HG02970 (cell line): ENCODE results near the gene SEMA3B.
"Not testable (repeated sequence)": the region's sequence is repeated elsewhere in the genome, so short reads cannot be mapped to it uniquely, and the experiment has no call there.

Experiments
- ATAC-seq: cut with Tn5 transposase; IDR thresholded peaks from one replicate; pipeline ENCODE4 v1.9.1; 2021; ENCODE audit warnings: mild to moderate bottlenecking, moderate library complexity, moderate number of reproducible peaks; ENCODE audit not compliant: unreplicated experiment, low FRiP score

The SEMA3B gene

DNA sequence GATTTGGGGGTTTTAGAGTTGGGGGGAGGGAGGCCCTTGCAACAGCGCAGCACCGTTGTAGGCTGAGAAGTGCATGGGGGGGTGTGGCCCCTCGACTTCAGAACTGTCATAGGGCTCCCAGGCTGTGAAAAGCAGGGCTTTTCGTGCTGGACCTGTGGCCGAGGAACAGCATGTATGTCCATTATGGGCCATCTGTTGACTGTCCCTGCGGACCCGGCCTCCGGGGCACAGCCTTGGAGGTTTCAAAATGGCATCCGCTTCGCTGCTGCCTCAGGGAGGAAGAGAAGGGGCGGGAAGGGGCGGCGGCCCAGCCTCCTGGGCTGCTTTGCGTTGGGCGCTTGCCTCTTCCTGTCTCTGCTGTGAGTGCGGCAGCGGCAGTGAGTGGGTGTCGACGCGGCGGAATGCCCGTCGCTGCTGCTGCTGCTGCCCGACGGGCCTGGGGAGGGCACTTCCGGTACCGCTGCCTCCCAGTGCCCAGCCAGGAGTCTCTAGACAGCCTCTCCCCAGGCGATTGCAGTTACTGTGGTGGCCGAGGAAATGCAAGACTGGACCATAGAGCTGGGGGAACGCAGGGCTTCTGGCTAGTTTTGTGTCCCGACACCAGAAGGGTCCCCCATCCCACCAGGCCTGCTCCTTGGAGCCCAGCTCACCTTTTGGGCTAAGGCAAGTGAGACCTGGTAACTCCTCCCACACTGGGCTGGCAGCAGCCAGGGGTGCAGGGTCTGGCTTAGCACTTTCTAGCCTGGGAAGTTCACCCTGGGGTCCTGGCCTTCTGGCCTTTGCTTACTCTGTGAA, 31.0 kb upstream of the SEMA3B start:
- no peak for ATAC-seq

DNA sequence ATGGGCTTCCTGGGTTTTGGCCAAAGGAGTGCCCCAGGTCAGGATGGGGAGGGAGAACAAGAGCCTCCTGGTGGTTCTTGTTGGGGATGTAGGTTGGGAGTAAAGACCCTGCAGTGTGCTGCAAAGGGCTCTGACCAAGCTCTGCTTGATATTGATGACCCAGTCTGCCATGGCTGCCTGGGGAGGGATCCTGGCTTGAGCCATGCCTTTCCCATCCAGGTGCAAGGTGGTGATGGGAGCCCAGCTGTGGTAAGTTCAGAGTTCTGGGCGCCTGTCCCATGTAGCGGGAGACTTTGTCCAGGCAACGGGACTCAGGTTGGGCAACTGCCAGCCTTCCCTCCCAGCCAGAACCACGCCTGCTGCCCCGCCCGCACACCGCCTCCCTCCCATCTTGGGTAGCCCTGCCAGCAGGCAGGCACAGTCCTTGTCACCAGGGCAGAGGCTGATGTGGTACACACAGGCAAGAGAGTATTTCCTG, 30.4 kb upstream of the SEMA3B start:
- no peak for ATAC-seq

DNA sequence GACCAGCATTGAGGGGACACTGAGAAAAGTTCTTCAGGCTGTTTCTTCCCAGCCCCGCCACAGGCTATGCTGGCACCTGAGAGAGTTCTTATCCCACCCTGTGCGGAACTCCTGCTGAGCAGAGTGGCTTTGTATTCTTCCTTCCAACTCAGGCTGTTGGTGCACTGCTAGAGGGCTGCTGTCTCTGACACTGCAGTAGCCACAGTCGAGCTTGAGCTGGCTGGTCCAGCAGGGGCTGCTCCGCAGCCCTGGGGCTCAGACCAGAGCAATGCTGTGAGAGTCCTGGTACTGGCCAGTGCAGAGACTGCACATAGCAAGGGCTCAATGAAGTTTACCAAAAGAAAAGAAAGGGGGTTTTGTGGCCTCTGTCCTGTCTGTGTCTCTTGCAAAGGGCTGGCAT, 29.3 kb upstream of the SEMA3B start:
- no peak for ATAC-seq

- ATAC-seq: no peak
These were observed 27.8 kb upstream of the SEMA3B start for GRCh38 chr3:50241163-50241562.

DNA sequence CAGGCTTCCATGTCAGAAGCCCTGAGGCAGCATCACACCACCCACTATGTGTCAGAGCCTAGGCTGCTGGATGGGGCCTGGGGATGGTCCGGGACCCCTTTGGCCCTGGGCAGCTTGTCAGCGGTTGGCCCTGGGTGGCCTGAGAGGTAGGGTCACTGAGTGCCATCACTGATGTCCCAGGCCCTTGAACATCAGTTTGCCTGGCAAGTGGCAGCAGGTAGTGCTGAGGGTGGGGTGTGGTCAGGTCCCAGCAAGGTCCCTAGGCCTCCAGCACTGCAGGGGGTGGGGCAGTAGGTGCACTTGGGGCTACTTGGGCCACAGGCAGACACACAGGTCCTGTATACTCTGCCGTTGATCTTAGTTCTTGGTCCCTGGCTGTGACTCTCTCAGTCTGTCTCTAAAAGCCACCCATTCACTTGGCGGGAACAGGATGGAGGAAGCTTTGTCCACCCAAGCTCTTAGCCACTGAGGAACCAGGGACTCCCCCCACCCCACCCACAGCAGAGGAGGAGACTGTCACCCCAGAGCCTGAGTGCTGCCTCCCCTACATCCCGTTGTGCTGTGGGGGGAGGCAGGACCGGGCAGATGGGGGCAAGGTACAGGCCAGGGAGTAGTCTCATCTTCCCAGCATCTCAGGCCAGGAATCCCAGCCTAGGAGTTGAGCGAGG, 27.1 kb upstream of the SEMA3B start:
- ATAC-seq: no peak

DNA sequence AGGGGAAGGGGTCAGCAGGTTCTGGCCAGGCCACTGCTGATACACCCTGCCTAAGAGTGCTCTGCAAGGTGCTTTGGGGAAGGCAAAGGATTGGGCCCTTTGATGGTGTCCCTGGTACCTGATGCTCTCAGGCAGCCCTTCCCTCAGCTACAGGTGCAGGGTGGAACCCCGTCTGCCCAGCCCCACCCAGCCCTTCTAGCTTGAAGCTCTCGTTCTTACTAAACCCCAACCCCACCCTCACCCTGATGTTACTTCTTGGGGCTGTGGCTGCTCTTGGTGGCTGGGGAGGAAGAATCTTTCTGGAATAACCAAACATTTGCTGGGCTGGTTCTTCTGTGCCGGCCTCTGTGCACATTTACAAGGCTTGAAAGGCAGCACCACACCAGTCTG, 26.6 kb upstream of the SEMA3B start:
- no peak for ATAC-seq

GRCh38 chr3:50242851-50243542, 25.9 kb upstream of the SEMA3B start:
- ATAC-seq: no peak

DNA sequence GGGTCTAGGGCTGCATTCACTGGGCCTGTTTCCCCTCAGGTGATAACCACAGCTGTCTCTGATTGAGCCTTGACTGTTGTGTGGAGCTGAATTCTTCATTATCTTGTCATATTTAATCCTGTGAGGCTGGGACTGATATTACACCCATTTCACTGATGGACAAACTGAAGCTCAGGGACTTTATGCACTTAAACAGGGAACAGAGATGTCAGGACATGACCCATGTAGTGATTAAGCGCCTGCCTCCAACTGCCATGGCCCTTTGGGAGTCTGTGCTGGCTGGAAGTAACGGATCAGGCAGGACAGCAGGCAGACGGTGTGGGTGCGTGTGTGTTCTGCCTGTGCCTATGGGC, 25.4 kb upstream of the SEMA3B start:
- no peak for ATAC-seq

DNA sequence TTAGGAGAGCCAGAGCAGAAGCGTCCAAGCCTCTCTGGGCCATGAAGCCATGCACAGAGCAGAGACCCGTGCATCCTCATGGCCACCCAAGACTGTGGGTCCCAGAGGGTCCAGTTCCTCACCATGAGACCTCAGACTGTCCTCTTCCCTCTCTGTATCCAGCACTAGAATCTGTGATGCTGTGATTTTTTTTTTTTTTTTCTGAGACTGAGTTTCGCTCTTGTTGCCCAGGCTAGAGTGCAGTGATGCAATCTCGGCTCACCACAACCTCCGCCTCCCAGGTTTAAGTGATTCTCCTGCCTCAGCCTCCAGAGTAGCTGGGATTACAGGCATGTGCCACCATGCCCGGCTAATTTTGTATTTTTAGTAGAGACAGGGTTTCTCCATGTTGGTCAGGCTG, 24.1 kb upstream of the SEMA3B start:
- not testable (repeated sequence) for ATAC-seq

DNA sequence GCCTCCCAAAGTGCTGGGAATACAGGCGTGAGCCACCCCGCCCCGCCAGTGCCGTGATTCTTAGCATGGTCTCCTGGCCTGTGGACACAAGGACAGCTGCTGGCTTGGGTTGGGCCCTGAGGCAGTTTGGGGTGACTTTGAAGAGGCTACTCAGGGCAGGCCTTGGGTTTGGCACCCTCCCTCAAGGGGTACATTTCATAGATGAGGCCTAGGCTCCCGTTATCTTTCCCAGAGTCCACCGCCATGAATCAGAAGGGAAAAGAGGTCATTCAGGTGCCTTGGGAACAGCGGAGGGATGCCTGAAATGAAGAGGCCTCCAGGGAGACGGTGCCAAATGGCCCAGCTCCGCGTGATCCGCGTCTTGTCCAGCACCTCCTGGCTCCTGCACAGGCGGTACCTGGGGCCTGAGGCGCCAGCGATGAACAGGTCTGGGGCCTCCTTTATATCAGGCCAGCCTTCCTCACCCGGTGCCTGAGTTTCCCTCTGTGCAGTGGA, 23.6 kb upstream of the SEMA3B start:
- no peak for ATAC-seq

DNA sequence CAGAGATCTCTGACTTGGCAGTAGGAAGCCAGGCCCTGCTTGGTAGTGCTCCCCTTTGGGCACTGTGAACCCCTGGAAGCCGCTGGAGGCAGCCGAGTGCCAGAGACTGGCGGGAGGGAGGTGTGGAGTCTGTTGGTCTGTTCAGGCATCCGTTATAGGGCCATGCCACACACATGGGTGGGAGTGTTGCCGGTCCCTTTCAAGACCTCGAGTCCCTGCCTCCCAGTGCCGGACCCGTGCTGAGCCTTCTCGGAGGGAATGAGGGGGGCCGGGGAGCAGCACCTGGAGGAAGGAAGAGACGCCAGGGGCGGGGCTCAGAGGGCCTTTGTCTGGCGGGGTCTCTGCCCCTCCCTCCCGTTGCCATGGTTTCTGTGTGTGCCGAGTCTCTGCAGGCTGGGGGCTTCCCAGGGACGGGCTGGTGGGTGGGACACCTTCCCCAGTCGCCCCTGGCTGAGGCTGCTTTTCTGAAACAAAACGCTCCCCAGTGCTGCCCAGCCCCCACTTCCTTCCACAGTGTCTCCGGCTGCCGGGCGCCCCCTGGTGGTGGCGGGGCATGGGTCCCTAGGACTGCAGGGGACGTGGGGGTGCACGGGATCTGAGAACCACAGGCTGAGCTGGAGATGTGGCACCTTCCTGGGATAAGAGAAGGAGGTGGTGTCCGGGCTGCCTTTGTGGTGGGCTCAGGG, 23.0 kb upstream of the SEMA3B start:
- peak; percentile 61 for ATAC-seq

- peak; percentile 29 for ATAC-seq
These were observed 22.4 kb upstream of the SEMA3B start for GRCh38 chr3:50246517-50246954.

GRCh38 chr3:50248387-50248786, 20.6 kb upstream of the SEMA3B start:
- no peak for ATAC-seq

DNA sequence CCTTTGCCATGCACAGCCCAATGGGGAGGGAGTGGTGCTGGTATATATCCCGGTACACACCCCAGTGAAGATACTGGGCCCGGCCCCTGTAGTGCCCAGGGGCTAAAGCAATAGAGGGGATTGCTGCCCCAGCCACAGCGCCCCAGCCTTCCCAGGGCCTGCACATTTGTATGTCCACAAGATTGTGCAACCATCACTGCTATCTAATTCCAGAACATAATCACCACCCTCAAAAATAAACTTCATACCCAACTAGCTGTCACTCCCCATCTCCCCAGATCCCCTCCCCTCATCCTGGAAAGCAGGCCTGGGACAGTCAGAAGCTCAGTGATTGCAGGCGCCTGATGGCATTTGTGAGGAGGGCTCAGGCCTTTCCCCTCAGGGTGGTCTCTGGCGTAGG, 19.5 kb upstream of the SEMA3B start:
- ATAC-seq: no peak

DNA sequence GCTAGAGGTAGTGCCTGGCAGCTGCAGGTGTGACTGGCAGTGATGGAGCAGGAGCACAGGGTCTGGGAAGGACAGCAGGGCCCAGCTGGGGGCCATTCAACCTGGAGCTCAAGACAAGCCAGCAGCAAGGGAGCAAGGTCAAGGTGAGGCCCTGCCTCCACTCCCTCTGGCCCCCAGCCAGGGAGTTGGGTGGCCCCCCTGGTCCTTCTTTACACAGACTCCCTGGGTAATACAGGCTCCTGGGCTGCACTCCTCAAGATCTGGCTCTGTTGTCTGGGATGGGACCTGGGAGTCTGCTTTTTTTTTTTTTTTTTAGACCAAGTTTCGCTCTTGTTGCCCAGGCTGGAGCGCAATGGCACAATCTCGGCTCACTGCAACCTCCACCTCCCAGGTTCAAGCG, 18.4 kb upstream of the SEMA3B start:
- ATAC-seq: no peak

- ATAC-seq: no peak
These were observed 17.7 kb upstream of the SEMA3B start for GRCh38 chr3:50251220-50251619.

DNA sequence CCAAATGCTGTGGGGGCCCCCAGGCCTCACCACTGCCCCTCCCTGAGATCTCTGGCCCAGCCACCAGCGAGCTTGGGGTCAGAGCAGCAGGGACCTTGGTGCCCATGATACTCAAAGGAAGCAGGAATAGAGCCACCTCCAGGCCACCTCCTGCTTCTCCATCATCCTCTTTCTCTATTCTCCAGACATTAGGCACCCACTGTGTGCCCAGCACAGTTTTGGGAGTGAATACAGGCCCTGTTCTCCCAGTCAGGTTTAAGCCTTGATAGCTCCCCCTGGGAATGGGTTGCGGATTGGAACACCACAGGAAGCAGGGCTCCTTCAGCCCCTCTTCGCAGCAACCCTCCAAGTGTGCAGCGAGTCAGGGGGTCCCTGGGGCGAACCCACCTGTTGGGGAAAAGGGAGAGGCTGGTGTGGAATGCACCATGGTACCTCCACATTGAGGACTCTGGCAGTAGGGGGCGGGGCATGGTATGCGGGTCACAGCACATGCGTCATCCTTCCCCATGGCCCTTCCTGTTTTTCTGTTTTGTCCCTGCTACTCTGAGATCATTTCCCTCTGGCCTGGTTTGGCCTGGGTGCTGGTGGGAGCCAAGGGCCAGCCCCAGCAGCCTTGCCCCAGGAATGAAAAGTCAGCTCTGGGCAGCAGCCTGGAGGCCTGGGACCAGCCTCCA, 14.2 kb upstream of the SEMA3B start:
- no peak for ATAC-seq

DNA sequence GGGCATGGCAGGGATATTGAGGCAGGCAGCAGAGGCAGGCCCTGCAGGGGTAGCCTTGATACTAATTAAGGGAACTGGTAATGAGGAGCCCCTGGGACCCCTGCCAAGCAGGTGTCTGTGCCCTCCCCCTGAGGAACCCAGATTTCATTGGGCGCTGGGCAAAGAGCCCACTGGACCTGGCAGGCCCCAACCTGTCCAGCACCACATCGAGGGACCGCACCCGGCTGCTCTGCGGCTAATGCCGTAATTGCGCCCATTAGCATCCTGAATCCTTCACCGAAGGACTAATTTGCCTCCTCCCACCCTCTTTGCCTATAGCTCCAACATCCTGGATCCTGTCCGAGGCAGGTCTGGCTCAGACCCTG, 13.7 kb upstream of the SEMA3B start:
- no peak for ATAC-seq

DNA sequence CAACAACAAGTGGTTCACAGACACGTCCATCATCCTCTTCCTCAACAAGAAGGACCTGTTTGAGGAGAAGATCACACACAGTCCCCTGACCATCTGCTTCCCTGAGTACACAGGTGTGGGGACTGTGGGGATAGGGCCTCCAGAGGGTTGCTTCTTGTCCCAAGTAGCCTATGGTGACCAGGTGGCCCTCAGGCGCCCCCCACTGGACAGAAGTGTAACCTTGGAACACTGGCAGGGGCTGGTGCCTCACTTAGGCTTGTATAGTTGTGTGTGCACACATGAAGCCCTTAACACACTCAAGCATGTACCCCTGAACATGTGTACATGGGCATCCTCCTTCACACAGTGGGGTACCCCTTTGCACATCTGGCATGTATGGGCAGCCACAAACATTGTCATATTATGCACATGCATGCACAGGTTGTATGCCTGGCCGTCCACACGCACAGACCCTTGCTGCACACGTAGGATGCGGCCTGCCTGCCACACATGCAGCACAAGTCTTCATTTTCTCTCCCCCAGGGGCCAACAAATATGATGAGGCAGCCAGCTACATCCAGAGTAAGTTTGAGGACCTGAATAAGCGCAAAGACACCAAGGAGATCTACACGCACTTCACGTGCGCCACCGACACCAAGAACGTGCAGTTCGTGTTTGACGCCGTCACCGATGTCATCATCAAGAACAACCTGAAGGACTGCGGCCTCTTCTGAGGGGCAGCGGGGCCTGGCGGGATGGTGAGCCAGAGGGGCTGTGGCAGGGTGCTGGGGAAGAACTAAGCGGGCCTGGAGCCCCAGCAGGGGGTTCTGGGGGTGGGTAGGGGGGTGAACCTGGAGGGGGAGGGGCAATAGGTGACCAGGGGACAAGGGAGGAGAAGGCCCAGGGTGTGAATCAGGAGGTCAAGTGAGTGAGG, 11.7 kb upstream of the SEMA3B start:
- no peak for ATAC-seq
